Neural progenitor cell (in vitro differentiated cells): ENCODE data around the gene MAP1LC3B2.

Experiments
- EZH2 ChIP-seq: fragments of 200-600 bp; sonication (generic); IDR thresholded peaks from 2 replicates; pipeline ENCODE4 v1.6.1; 2017; ENCODE audit warnings: antibody characterized with exemption, mild to moderate bottlenecking, moderate library complexity
- EZH2phosphoT487 ChIP-seq: fragments of 200-600 bp; sonication (generic); IDR thresholded peaks from 2 replicates; pipeline ENCODE4 v1.6.1; 2017; ENCODE audit warnings: antibody characterized with exemption
- TF ChIP-seq, protein P1 (sequence below): fragments of 200-600 bp; sonication (generic); IDR thresholded peaks from 2 replicates; pipeline ENCODE4 v1.5.1; 2017; ENCODE audit warnings: antibody characterized with exemption, mild to moderate bottlenecking

DNA sequence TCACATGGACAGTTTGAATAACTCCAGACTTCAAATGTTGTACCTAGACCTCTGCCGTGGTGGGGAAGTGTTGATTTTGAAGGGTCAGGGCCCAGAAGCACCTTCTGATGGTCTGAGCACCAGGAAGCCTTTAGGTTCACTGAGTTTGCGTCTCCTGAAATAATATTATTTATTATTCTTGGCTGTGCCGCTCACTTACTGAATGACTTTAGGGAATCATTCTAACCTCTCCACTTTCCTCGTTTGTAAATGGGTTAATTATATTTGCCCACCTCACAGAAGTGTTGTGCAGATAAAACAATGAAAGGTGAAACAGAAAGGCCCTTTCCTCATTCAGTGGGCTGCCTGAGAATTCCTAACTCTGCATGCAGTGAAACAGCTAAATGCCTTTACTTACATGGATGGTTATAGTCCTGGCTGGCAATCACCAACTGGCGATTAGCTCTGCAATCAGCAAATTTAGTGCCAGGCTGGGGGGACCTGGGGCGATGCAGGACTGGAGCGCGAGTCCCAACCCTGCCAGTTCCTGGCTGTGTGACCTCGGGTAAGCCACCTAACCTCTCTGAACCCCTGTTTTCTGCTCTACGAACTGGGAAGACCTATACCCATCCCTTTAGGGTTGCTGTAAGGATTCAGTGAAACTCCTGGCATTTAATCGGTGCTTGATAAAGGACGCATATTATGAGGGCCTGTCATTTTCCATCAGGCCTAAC lies 57.5 kb downstream of the MAP1LC3B2 start:
- TF ChIP-seq, protein P1, sequence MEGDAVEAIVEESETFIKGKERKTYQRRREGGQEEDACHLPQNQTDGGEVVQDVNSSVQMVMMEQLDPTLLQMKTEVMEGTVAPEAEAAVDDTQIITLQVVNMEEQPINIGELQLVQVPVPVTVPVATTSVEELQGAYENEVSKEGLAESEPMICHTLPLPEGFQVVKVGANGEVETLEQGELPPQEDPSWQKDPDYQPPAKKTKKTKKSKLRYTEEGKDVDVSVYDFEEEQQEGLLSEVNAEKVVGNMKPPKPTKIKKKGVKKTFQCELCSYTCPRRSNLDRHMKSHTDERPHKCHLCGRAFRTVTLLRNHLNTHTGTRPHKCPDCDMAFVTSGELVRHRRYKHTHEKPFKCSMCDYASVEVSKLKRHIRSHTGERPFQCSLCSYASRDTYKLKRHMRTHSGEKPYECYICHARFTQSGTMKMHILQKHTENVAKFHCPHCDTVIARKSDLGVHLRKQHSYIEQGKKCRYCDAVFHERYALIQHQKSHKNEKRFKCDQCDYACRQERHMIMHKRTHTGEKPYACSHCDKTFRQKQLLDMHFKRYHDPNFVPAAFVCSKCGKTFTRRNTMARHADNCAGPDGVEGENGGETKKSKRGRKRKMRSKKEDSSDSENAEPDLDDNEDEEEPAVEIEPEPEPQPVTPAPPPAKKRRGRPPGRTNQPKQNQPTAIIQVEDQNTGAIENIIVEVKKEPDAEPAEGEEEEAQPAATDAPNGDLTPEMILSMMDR = no peak
- TF ChIP-seq EZH2 (no peak), EZH2phosphoT487 (no peak)
